ENCODE measurements around the gene CSPG5.

Gene CSPG5

DNA sequence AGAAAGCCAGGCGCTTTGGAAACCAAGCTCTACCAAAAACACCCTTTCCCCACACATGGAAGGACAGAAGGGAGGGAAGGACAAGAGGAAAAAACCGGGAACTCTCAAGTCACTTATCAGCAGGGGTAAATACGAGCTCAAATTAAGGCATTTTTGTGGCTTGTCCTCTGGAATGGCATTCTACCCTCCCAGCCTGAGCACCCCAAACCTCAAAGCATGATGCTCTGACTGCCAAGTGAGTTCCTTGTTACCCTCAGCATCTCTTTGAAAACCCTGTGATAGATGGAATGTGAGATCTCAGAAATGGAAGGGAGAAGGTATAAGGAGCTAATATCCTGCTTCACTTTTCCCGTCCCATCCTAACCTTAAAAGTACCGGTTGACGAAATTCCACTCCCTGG is 8.1 kb upstream of the CSPG5 start:
- no peak for DNase-seq (ENCODE audit: low read depth)

GRCh38 chr3:47583320-47584075 is 4.8 kb upstream of the CSPG5 start:
- no peak for DNase-seq (ENCODE audit: low read depth)

- no peak for DNase-seq (ENCODE audit: low read depth)
These were observed 3.2 kb upstream of the CSPG5 start for GRCh38 chr3:47581835-47582234.

GRCh38 chr3:47581422-47581821 is 2.8 kb upstream of the CSPG5 start:
- no peak for DNase-seq (ENCODE audit: low read depth)

GRCh38 chr3:47580481-47580880 is 1.8 kb upstream of the CSPG5 start:
- no peak for DNase-seq (ENCODE audit: low read depth)

- DNase-seq (ENCODE audit: low read depth) = no peak
These were observed 1.2 kb upstream of the CSPG5 start for GRCh38 chr3:47579875-47580274.

- no peak for DNase-seq (ENCODE audit: low read depth)
These were observed 489 bp downstream of the CSPG5 start for GRCh38 chr3:47578119-47578632.

- DNase-seq (ENCODE audit: low read depth) = no peak
These were observed 1.0 kb downstream of the CSPG5 start for GRCh38 chr3:47577583-47578118.

DNA sequence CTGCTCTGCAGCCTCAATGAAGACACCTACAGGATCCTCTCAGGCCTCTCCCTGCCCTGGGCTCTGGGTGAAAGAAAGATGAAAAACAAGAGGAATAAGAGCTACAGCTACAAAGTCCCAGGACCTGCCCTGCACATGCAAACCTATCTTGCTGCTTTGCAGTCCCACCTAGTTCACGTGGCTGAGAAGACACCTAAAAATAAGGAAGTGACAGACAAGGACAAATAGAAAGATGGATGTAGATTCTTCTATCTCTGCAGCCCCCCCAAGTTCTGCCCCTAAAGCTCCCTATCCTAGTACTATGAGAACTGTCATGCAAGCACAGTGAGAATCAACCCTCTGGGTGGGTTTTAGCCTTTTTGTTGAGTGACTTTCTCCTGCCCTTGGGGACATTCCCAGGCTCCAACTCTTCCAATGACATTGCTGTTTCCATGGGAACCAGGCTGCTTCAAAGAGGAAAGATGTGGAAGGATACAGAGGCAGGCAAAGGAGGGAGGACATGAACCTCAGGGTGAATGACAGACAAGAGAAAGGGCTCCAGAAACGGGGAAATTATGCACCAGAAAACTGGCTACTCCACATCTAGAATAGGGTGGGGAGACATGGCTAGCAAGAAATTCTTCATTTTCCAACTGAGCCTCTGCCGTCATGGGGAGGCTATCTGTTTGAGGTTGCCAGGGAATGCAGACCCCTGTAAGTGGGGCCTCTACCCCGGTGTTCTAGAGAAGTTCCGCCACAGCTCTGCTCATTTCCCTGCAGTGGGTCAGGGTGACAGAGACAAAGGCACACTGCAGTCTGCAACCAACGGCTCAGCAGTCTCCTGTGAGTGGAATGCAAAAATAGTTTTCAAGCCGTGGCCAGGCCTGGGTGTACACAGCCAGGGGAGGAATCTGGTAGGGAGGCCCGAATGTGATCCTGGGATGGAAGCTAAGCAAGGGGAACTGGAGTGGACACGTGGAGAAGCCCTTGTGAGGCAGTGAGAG is 5.2 kb downstream of the CSPG5 start:
- no peak for DNase-seq (ENCODE audit: low read depth)

DNA sequence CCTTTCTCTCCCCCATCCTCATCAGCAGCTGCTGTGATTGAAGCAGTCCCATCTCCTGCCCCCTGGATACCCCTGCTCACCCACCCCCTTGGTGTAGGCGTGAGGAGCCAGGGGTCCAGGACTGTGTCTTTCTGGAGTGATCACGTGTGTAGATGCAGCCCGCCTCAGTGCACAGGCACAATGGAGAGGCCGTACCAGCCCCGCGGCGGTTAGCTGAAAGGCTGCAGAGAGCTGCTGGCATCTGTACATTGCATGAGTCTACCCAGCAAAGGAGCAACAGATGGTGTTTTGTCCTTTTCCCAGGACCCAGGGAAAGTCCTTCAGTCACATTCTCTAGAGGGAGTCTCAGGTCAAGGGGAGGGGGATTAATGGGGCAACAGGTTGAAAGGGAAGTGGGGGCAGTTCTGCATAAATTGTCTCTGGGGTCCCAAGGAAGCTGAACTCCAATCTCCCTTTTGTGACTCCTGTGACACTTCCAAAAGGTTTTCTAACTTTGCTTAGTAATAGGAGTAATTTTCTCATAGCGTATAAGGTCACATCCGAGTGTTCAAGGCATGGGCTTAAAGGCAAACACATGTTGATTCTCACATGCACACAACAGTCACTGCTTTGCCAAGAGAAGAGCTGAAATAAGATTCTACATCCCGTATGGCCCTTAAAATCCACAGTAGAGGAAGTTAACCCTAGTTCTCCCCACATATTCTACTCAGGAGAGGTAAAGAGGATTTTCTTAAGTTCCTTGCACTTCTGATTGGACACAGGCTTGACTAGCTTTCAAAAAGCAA is 7.1 kb downstream of the CSPG5 start:
- DNase-seq (ENCODE audit: low read depth) = no peak

DNA sequence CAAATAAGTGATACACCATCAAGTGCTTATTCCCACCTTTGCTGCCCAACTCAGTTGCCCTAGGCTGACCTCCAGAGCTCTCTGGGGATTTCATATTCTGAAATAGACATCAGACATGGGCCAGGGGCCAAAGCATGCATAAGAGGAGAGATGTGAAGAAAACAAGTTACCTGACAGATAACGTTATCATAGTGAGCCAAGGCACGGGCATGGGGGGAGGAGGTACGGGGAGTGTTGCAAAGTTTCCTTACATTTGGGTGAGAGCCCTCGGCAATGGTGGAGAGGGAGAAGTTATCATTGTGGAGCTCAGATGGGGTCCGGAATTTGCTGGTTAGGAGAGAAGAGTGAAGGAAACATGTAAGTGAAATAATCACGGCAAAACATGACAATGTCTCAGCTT is 9.8 kb downstream of the CSPG5 start:
- DNase-seq (ENCODE audit: low read depth) = no peak

GRCh38 chr3:47567149-47567548 is 11.5 kb downstream of the CSPG5 start:
- no peak for DNase-seq (ENCODE audit: low read depth)

DNA sequence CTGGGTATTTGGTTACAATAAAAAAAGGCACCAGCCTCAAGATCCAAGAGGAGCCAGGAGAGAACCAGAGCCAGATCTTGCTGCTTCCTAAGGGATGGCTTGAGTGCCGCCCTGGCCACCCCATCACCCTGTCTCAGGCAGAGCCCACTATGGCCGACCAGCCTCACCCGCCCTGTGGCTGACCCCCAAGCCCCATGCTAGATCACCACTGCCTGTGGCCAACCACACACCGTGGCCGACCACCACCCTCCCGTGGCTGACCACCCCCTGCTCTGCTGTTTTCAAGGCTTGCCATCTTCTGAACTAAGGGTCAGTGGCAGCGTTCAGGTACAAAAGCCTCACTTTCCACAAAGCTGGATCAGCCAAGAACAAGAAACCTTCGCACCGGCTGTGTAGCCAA is 12.0 kb downstream of the CSPG5 start:
- no peak for DNase-seq (ENCODE audit: low read depth)

DNA sequence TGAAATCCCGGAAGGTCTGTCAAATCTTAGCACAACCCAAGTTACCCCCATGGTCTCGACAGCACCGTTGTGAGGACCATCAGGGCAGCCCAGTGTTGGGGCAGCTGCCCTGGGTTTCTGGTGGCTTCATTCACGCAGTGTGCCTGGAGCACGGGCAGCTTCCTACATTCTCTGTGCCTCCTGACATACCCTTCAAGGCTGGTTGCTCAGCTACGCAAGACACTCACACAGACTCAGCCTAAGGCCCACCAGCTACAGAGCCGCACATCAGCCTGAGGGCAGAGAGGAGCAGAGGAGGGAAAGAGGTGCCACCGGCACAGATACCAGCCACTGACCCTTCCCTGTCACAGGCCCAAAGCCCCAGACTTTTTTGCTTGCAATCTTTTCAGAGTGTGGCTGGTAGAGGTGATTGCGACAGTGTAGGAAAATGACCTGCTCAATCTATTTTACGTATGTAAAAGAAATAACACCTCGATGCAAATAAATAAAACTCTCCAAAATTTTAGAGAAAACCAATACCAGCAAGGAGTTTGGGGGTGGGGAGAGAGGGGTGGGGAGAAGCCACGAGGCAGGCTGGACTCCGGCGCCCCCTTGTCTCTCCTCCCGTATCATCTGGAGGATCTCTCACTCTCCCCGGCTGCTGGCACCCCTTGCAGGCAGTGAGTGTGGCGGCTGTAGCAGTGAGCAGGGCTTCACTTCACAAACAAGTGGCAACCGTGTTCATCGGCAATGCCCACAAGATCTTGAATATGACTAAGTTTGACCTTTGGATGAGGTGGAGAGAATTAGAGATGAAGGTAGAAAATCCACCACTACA is 12.7 kb downstream of the CSPG5 start:
- no peak for DNase-seq (ENCODE audit: low read depth)

DNA sequence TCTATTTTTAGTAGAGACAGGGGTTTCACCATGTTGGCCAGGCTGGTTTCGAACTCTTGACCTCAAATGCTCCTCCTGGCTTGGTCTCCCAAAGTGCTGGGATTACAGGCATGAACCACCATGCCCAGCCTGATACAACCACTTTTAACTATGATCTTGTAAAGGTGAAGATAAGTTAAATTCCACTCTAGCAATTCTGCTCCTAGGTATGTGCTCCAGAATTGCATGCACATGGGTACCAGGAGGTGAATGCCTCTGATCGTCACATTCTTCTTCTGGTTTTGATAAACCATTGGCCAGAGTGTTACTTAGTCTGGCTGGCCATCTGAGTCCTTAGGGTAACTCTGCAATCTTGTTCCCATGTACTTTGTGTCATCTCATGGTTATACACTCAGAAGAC is 22.3 kb downstream of the CSPG5 start:
- DNase-seq (ENCODE audit: low read depth) = no peak

DNA sequence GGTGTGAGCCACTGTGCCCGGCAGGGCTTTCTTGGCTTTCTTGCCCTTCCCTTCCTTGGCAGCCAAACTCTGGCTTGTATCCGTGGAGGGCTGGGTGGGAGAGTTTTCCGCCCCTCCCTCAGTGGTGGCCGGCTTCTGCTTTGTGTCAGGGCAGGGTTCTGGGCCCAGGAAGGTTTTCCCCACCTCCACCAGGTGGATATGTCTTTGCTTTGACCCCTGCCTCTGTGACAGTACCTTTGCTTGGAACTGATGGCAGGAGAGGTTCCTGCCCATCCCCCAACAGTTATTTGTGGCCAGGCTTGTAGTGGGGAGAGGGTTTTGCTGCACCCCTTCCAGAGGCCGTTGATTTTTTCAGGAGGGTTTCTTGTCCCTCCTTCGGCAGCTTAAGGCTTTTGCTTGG is 24.3 kb downstream of the CSPG5 start:
- DNase-seq (ENCODE audit: low read depth) = no peak

GRCh38 chr3:47553407-47553806 is 25.3 kb downstream of the CSPG5 start:
- DNase-seq (ENCODE audit: low read depth) = no peak

- no peak for DNase-seq (ENCODE audit: low read depth)
These were observed 36.0 kb downstream of the CSPG5 start for GRCh38 chr3:47542471-47543173.

GRCh38 chr3:47541583-47542108 is 37.0 kb downstream of the CSPG5 start:
- no peak for DNase-seq (ENCODE audit: low read depth)

DNA sequence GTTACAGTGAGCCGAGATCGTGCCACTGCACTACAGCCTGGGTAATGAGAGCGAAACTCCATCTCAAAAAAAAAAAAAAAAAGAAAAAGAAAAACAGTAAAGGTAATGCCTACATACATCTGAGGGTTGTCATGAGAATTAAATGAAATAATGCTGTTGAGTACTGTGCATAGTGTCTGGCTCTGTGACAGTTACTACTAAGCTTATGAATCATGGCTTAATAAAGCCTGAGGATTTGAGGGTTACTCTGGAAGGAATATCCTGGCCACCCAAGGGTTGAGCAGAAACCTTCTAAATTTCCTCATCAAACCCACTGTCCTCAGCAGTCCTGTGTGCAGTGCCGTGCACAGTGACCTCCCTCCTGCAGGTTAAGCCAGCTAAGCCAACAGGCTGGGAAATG is 38.4 kb downstream of the CSPG5 start:
- no peak for DNase-seq (ENCODE audit: low read depth)

Measured in stromal cell of bone marrow (primary cell).